Heart left ventricle (tissue), 13 donors: ENCODE data around the gene JPH3.

ENCODE experiments used
- CTCF ChIP-seq, 12 donors: fragments of 200-600 bp; sonication (generic) in 4 of 12; IDR thresholded peaks; one replicate each; pipeline versions ENCODE4 v1.5.0 to v1.8.0; 2018 to 2022; ENCODE audit warnings: antibody characterized with exemption in 12 of 12, mild to moderate bottlenecking in 5 of 12
- POLR2A ChIP-seq, 2 donors: fragments of 450-650 bp; IDR thresholded peaks; one replicate each; pipeline ENCODE4 v1.6.1; 2017; ENCODE audit warnings: antibody characterized with exemption in 2 of 2, mild to moderate bottlenecking in 2 of 2, moderate library complexity in 2 of 2
- donor health status: ischemic (EF 13 %, LVEDD 7.1; RV severe dilation, severe dysfunction).
- donor health status: DM: no; HTN: yes; CAD: no.
- donor health status: DM: no; HTN: no; CAD: no.
- donor health status: ischemic (EF 25% LVEDD 6.9; RV normal size, moderate dysfunction).
- donor health status: ischemic (EF 25% LVEDD 5.7; RV mildly dilated, moderate dysfunction).
- donor health status: ischemic (EF 35%, LVEDD 5.7; RV mildly dilated, moderate dysfunction).
- donor health status: nonischemic (EF 11% LVEDD 7.7; RV severe dilation, severe dysfunction).
- donor health status: DM: yes; HTN: yes; CAD: no.
- donor health status: PGD.
- donor health status: ischemic (EF 29% LVEDD 5.4; RV normal size, mild dysfunction).
- donor health status: nonischemic (EF 23%, LVEDD 6.1; RV moderate dilation, normal function).

DNA sequence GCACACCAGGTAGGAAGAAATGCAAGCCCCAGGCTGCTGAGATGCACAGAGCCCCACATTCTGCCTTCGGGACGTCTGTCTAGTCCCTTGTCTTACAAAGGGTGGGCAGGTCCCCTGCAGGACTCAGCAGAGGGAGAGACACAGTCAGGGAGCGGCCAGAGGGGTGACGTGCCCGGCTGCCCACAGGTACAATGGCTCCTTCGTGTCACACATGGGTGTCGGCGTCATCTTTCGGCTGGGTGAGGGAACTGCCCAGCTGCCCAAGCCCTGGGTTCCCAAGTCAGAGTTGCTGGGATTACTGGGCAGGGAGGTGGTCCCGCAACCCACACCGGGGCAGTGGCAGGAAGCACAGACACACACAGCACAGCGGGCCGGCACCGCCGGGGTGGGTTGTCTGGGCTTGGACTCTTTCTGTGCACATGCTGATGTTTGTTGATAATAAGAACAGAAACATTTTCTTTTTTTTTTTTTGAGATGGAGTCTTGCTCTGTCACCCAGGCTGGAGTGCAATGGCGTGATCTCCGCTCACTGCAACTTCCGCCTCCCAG, 80.6 kb downstream of the JPH3 start:
- TF ChIP-seq POLR2A (IDR thresholded peaks at IDR 0.05) (no peak), CTCF (IDR thresholded peaks at IDR 0.05) (no peak)
